ENCODE measurements around the gene RHEBL1.

GRCh38 chr12:49089821-49090773 lies 20.3 kb upstream of the RHEBL1 start:
- TF ChIP-seq POLR2A (IDR thresholded peaks at IDR 0.05) (no peak), CTCF (IDR thresholded peaks at IDR 0.05) (peak in 7 of 12 donors; percentile 7 to 28 (median 14))

Data from heart left ventricle (tissue), 13 donors.